Measurements from ENCODE around the gene ATP8B1. TPM values are rescaled to one million over a fixed set of nuclear protein-coding genes. Genes with fewer than 3 reads are reported as not detected.

The ATP8B1 gene
- total RNA-seq, 2 donors from 2014 or later: 6.0 to 13.0 TPM

DNA sequence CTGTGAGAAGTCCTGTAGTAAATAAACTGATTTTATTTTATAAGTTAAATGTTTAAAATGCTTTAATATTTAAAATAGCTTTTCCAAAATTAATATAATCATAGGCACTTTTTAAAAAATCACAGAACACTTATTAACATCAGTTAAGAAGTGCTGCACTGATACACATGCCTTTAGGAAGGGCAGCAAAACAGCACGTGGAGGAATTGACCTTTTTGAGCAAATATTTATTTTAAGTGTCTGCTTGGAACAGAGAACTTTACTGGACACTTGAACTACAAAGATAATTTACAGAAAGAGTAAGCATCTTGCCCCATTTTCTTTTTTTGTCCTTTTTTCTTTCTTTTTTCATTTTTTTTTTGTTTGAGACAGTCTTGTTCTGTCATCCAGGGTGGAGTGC, 93.8 kb downstream of the ATP8B1 start:
- Histone ChIP-seq H3K4me3 (no peak overlapping the region), H3K9me3 (no peaks in the 10 kb centered on the region), H3K4me1 (peaks cover 0 to 10% of the 10 kb centered on the region in 2 donors), H3K27ac (no peak overlapping the region), H3K27me3 (no peaks in the 10 kb centered on the region), H3K36me3 (no peaks in the 10 kb centered on the region)
- no peak for DNase-seq (ENCODE audit: low spot score)
- TF ChIP-seq, protein P1, sequence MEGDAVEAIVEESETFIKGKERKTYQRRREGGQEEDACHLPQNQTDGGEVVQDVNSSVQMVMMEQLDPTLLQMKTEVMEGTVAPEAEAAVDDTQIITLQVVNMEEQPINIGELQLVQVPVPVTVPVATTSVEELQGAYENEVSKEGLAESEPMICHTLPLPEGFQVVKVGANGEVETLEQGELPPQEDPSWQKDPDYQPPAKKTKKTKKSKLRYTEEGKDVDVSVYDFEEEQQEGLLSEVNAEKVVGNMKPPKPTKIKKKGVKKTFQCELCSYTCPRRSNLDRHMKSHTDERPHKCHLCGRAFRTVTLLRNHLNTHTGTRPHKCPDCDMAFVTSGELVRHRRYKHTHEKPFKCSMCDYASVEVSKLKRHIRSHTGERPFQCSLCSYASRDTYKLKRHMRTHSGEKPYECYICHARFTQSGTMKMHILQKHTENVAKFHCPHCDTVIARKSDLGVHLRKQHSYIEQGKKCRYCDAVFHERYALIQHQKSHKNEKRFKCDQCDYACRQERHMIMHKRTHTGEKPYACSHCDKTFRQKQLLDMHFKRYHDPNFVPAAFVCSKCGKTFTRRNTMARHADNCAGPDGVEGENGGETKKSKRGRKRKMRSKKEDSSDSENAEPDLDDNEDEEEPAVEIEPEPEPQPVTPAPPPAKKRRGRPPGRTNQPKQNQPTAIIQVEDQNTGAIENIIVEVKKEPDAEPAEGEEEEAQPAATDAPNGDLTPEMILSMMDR (IDR thresholded peaks at IDR 0.05): no peak

DNA sequence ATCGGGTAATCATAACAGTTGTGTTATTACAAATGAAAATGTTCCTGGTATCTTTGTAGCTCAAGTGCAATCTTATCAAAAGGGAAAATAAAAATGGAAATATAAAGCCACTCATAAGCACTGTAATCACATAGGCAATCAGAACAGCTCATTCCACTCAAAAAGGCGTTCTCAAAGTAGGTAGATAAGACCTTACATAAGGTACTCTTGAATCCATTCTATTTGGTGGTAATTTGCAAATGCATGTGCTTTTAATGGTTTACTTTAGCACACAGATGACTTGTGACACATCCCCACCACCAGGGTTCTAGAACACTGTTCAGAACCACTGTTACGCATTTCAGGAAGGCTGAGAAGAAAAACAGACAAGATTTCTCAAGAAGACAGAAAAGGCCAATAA, 94.8 kb downstream of the ATP8B1 start:
- Histone ChIP-seq H3K9me3 (no peaks in the 10 kb centered on the region), H3K4me3 (no peak overlapping the region), H3K4me1 (peaks cover 0 to 10% of the 10 kb centered on the region in 2 donors), H3K27me3 (no peaks in the 10 kb centered on the region), H3K27ac (no peak overlapping the region), H3K36me3 (no peaks in the 10 kb centered on the region)
- no peak for DNase-seq (ENCODE audit: low spot score)
- TF ChIP-seq, protein P1 (IDR thresholded peaks at IDR 0.05): no peak

DNA sequence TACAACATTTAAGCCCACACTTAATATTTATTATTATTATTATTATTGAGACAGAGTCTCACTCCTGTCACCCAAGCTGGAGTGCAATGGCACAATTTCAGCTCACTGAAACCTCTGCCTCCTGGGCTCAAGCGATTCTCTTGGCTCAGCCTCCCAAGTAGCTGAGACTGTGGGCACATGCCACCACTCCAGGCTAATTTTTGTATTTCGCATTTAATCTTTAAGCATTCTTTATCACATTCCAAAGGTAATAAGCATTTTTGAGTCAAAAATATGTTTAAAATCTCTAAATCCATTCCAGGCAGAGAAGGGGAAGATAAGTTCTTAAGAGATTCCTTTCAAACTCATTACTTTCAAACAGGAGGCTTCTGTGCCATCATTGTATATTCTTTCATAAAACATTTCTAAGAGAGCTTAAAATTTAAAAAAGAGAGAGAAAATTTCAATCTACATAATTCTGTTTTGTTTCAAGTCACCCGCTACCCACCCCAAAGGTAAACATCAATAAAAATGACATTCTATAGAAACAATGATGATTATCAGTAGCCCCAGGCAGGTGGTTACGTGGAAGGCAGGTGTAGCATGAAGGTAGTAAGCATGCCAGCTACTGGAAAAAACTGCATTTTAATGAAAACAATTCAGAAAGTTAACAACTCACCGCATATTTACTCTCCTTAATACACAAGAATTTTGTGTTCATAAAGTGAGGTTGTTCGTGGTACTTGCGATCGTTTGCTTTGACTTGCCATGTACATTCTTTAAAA, 97.1 kb downstream of the ATP8B1 start:
- TF ChIP-seq, protein P1 (IDR thresholded peaks at IDR 0.05): no peak
- no peaks in the 10 kb centered on the region for H3K36me3 ChIP-seq

DNA sequence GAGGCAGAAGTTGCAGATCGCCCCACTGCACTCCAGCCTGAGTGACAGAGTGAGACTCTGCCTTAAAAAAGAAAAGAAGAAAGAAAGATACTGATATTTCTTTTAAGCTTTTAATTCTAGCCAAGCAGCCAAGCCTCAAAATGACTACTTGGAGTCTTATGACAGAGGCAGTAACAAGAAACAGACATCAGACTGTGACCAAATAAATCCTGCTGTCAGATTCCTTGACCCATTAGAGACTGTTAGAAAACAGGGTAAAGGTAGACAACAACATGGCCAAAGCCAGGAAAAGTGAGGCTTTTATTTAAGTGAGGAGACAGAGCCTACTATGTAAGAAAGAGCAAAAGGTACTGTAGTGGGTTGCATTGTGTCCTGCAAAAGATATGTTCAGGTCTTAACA, 98.1 kb downstream of the ATP8B1 start:
- Histone ChIP-seq H3K27me3 (no peaks in the 10 kb centered on the region), H3K36me3 (no peaks in the 10 kb centered on the region), H3K4me3 (no peak overlapping the region), H3K4me1 (no peaks in the 10 kb centered on the region), H3K9me3 (no peaks in the 10 kb centered on the region), H3K27ac (no peak overlapping the region)
- no peak for DNase-seq (ENCODE audit: low spot score)
- TF ChIP-seq, protein P1 (IDR thresholded peaks at IDR 0.05): no peak

More for the DNA sequence above, 97.1 kb downstream of the ATP8B1 start:
- H3K4me1 ChIP-seq: no peaks in the 10 kb centered on the region
- no peaks in the 10 kb centered on the region for H3K27me3 ChIP-seq
- no peak for DNase-seq (ENCODE audit: low spot score)
- H3K27ac ChIP-seq: no peak overlapping the region
- no peaks in the 10 kb centered on the region for H3K9me3 ChIP-seq
- no peak overlapping the region for H3K4me3 ChIP-seq

DNA sequence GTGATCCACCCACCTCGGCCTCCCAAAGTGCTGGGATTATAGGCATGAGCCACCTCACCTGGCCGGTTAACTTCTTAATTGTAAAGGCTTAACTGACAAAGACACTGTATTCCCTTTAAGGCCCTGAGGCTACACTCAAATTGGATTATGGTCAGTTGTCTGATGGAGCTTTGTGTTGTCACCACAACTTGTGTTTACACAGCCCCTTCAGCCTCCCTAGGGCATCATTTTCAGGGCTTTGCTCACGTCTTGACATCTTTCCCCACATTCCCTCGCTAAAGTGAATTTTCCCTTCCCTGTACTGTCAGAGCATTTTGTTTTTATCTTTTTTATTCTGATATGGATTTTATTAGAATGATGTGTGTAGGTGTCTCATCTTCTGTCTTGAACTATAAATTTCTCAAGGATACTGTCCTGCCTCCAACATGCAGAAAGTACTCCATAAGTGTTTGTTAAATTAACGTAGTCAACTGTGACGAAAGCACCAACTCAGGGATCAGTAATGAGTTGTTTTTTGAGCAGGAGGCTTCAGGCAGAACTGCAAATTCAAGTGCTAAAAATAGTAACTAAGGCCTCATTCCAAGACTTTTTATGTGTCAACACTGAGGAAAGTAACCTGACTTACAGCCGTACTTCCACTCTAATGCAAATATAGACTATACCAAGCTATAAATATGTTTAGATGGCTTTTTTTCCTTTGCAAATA, 104.4 kb downstream of the ATP8B1 start:
- Histone ChIP-seq H3K4me1 (peaks cover 0 to 11% of the 10 kb centered on the region in 2 donors), H3K27me3 (no peaks in the 10 kb centered on the region), H3K4me3 (no peak overlapping the region), H3K27ac (peak overlapping the region; percentile 50 to 55), H3K36me3 (no peaks in the 10 kb centered on the region), H3K9me3 (no peaks in the 10 kb centered on the region)
- TF ChIP-seq, protein P1 (IDR thresholded peaks at IDR 0.05): no peak
- DNase-seq (ENCODE audit: low spot score): no peak
